HUES6 (cell line): ENCODE data around the gene TAF3.

Source experiments
- H3K27ac ChIP-seq: 2 replicates; pipeline ENCODE4 v1.7.0; 2013; ENCODE audit warnings: low read depth, mild to moderate bottlenecking, low read length, inconsistent platforms
- H3K27me3 ChIP-seq: 2 replicates; pipeline ENCODE4 v1.6.1; 2013; ENCODE audit warnings: low read length; ENCODE audit not compliant: control insufficient read depth, insufficient read depth
- H3K36me3 ChIP-seq: 2 replicates; pipeline ENCODE4 v1.6.1; 2013; ENCODE audit warnings: low read length; ENCODE audit not compliant: control insufficient read depth, insufficient read depth
- H3K4me1 ChIP-seq: 2 replicates; pipeline ENCODE4 v1.6.1; 2013; ENCODE audit warnings: low read length; ENCODE audit not compliant: control insufficient read depth, insufficient read depth
- H3K4me3 ChIP-seq: 2 replicates; pipeline ENCODE4 v1.5.1; 2013; ENCODE audit warnings: low read depth, low read length
- H3K9ac ChIP-seq: one replicate; pipeline ENCODE4 v1.6.1; 2013; ENCODE audit warnings: mild to moderate bottlenecking, low read length
- H3K9me3 ChIP-seq: 2 replicates; pipeline ENCODE4 v1.6.1; 2013; ENCODE audit warnings: low read depth, low read length; ENCODE audit not compliant: control insufficient read depth, insufficient read depth

The TAF3 gene

DNA sequence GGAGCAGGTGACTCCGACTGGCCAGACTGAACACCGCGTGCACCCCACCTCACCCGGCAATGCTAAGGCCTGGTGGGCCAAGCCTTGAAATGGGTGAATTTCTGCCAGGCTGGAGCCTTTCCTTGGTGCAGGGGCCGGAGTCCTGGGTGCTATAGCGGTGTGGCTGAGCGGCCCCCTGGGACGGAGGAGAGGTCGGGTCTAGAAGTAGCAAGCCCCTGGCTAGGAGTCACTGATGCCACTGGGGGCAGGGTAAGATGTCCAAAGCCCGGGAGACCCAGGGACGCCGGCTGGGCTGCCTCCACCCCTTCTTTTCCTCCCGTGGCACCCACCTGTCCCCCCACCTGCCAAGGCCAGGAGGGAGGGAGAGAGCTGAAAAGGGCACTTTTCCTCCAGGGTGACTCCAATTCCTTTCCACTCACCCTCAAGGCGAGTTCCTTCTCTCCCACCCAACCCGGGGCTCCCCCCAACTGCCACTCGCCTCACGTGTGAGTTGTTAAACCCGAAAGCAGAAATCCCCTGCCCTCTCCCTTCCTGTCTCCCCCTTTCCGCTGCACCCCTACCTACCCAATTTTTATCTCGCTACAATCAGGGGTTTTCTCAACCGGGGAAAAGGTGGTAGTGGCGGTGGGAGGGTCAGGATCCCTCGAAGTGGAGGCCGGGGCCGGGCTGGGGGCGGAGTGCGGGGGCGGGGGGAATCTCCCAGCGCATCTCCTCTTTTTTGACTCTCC lies 230.1 kb downstream of the TAF3 start:
- H3K9ac ChIP-seq, result no peak overlapping the region
- H3K4me3 ChIP-seq, result peak overlapping the region; percentile 54
- no peaks in the 10 kb centered on the region for H3K36me3 ChIP-seq
- H3K9me3 ChIP-seq, result no peaks in the 10 kb centered on the region
- peaks cover 99% of the 10 kb centered on the region for H3K27me3 ChIP-seq
- no peak overlapping the region for H3K27ac ChIP-seq
- peaks cover 60% of the 10 kb centered on the region for H3K4me1 ChIP-seq

DNA sequence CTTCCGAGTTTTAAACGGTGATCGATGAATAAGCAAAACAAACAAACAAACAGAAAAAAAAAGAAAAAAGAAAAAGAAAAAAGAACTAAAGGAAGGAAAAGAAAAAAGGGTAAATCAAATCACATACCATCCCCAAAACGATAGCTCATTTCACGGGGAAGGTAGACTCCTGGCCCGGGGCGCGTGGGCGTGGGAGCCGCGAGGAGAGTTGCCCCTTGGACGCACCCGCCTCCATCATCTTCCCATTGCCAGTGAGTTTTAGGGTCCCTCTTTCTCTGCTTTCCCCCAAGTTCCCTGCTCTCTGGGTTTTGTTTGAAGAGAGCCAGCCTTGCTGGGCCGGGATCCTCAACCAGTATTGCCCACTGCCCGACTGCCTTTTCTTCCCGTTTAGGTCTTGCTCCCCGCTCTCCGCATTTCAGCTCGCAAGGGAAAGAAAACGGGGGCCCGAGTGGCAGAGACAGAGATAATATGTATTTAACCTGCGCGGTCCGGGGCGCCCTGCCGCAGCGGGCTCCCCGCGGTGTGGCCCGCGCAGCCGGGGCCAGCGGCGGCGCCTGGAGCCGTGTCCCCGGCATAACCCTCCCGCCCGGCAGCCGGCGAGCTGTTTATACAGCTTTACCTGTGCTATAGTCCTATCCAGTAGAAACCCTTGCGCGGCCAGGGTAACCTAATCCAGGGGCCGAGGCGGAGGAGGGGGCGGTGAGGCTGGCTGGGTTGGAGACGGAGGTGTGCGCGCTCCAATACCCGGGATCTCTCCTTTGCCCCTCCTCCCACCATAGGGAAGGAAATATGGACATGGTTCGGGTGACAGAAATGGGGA lies 230.9 kb downstream of the TAF3 start:
- Histone ChIP-seq H3K36me3 (no peaks in the 10 kb centered on the region), H3K27me3 (peaks cover 98% of the 10 kb centered on the region), H3K9ac (peak overlapping the region; percentile 51), H3K9me3 (no peaks in the 10 kb centered on the region), H3K4me3 (peak overlapping the region; percentile 63), H3K4me1 (peaks cover 57% of the 10 kb centered on the region), H3K27ac (no peak overlapping the region)

- Histone ChIP-seq H3K27me3 (peaks cover 97% of the 10 kb centered on the region), H3K36me3 (no peaks in the 10 kb centered on the region), H3K4me1 (peaks cover 51% of the 10 kb centered on the region), H3K27ac (no peak overlapping the region), H3K4me3 (peak overlapping the region; percentile 63), H3K9me3 (no peaks in the 10 kb centered on the region), H3K9ac (peak overlapping the region; percentile 32)
Measured at GRCh38 chr10:8049865-8050555, 231.7 kb downstream of the TAF3 start.

- H3K9ac ChIP-seq, result peak overlapping the region; percentile 32
- H3K4me1 ChIP-seq, result peaks cover 48% of the 10 kb centered on the region
- no peaks in the 10 kb centered on the region for H3K36me3 ChIP-seq
- no peak overlapping the region for H3K27ac ChIP-seq
- peak overlapping the region; percentile 63 for H3K4me3 ChIP-seq
- H3K27me3 ChIP-seq, result peaks cover 97% of the 10 kb centered on the region
- H3K9me3 ChIP-seq, result no peaks in the 10 kb centered on the region
Measured at GRCh38 chr10:8050556-8051108, 232.3 kb downstream of the TAF3 start.

DNA sequence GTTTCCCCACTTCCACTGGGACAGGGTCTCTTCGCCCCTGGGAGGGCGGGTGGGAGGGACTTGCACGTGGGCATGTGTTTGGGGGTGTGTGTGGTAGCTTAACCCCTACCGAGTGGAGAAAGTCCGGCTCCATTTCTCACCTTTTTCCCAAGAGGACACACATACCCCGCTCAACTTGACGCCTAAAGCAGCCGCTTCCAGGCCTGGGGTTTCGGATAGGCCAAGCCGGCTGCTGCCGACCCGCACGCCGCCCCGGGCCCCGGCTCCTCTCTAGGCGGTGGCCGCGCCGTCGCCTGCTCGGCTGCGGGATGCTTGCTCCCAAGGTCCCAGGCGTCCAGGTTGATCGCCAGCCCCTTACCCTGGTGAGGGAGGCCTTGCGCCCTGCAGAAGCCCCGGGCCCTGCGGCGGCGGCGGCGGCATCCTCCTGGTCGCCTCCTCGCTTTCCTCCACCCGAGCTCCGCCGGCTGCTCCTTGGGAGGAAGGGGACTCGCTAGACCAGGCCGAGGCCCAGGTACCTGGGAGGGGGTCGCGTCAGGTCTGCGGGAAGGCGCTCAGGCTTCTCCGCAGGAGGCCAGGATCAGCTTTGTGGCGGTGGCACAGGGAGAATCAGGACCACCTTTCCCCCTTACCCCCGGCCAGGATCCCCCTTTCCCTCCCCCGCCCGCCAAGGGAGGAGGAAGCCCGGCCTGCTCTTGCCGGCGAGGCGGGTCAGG lies 233.0 kb downstream of the TAF3 start:
- peak overlapping the region; percentile 18; the same call in 1 of the 2 replicates for H3K27ac ChIP-seq
- peaks cover 42% of the 10 kb centered on the region for H3K4me1 ChIP-seq
- no peaks in the 10 kb centered on the region for H3K36me3 ChIP-seq
- peaks cover 97% of the 10 kb centered on the region for H3K27me3 ChIP-seq
- H3K9me3 ChIP-seq, result no peaks in the 10 kb centered on the region
- peak overlapping the region; percentile 46 for H3K9ac ChIP-seq
- H3K4me3 ChIP-seq, result peak overlapping the region; percentile 63

- Histone ChIP-seq H3K9ac (peak overlapping the region; percentile 41), H3K4me3 (peak overlapping the region; percentile 50), H3K9me3 (no peaks in the 10 kb centered on the region), H3K27me3 (peaks cover 97% of the 10 kb centered on the region), H3K36me3 (no peaks in the 10 kb centered on the region), H3K27ac (peak overlapping the region; percentile 18; the same call in 1 of the 2 replicates), H3K4me1 (peaks cover 40% of the 10 kb centered on the region)
Measured at GRCh38 chr10:8051851-8052257, 233.5 kb downstream of the TAF3 start.

- Histone ChIP-seq H3K36me3 (no peaks in the 10 kb centered on the region), H3K27ac (no peak overlapping the region), H3K27me3 (peaks cover 97% of the 10 kb centered on the region), H3K9me3 (no peaks in the 10 kb centered on the region), H3K9ac (peak overlapping the region; percentile 41), H3K4me3 (peak overlapping the region; percentile 50), H3K4me1 (peaks cover 40% of the 10 kb centered on the region)
Measured at GRCh38 chr10:8052341-8052955, 234.1 kb downstream of the TAF3 start.

DNA sequence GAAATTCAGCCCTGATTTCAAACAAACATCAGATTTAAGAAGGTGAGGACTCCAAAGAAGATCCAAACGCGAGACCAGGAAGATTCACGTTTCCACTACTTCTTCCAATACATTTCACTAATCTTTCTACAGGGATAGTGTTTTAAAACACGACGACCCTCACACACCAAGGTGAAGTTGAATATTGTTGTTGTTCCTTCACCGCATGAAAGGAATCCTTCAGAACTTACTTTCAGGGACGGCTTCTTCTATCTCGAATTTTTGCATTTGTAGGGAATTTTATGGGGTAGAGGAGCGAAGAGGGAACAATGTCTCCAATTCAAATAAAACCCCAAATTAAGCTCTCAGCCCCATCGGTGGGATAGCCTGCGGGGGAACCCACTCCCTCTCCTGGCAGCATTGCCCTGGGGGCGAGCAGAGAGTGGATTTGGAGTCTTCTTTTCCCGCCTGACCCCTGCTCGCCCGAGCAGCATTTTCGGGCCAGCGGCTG lies 234.7 kb downstream of the TAF3 start:
- peak overlapping the region; percentile 30 for H3K9ac ChIP-seq
- H3K27me3 ChIP-seq, result peaks cover 97% of the 10 kb centered on the region
- peaks cover 41% of the 10 kb centered on the region for H3K4me1 ChIP-seq
- H3K27ac ChIP-seq, result no peak overlapping the region
- no peaks in the 10 kb centered on the region for H3K36me3 ChIP-seq
- H3K4me3 ChIP-seq, result peak overlapping the region; percentile 50
- H3K9me3 ChIP-seq, result no peaks in the 10 kb centered on the region

DNA sequence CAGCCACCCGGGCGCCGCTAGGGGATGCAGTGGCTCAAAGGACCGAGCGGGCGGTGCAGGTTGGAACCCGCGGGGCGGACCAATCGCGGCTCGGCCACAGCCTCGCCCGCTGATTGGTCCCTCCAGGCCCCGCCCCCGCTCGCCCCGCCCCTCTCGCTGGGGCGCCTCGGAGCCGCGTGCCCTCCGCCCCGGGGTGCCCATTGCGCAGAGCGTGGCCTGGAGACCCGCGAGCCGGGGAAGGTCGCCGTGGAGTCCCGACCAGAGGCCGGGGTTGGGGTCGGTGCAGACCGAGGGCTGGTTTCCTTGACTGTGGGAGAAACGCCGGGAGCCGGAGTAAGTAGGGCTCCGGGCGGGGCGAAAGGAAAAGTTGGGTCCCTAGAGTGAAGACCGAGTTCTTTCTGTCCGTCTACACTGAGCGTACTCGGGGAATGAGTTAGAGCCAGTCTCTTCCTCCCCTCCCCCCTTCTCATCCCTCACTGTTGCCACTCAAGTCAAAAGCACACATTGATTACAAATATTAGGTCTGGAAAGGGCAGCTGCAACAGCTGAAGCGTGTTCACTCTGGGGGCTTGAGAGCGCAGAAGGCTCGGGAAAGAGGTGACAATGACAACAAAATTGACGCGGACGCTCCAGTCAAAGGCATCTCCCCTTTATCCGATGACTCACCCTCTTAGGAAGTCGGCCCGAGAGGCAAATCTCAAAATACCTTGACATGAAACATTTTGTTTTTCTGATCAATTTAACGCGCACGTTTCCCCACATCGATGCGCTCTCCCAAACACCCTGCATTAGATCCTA lies 235.3 kb downstream of the TAF3 start:
- Histone ChIP-seq H3K9me3 (no peaks in the 10 kb centered on the region), H3K4me3 (peak overlapping the region; percentile 70), H3K9ac (peak overlapping the region; percentile 71), H3K36me3 (no peaks in the 10 kb centered on the region), H3K4me1 (peaks cover 41% of the 10 kb centered on the region), H3K27ac (no peak overlapping the region), H3K27me3 (peaks cover 97% of the 10 kb centered on the region)
